Measurements from ENCODE around the gene ADRA1B.

ADRA1B gene

DNA sequence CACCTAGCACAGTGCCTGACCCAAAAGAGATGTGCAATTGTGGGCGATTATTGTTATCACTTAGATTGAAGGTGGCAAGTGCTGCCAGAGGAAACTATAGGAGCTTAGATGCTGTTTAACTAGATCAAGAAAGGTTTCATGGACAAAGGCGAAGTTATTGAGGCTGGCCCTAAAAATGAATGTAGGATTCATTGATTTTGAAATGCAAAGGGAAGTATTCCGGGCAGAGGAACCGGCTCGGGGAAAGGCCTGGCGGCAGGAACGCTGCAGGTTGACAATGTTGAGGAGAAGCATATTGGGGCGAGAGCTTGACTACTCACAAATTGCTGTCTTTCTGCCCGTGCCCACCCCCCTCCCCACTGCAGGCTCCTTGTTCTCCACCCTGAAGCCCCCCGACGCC is 55.2 kb downstream of the ADRA1B start:
- no peak for TF ChIP-seq FOXP2 (optimal IDR thresholded peaks at IDR 0.05; ENCODE audit: borderline replicate concordance, extremely low read depth, extremely low read length, insufficient read depth)
- TF ChIP-seq SIN3A (IDR thresholded peaks at IDR 0.05; ENCODE audit: borderline replicate concordance, insufficient read depth, low read length), result no peak
- no peak for TF ChIP-seq TAF1 (IDR thresholded peaks at IDR 0.05; ENCODE audit: borderline replicate concordance, insufficient read depth, low read length)
- TF ChIP-seq POLR2AphosphoS5 (IDR thresholded peaks at IDR 0.05; ENCODE audit: low read depth, low read length), result no peak
- TF ChIP-seq, protein P1, sequence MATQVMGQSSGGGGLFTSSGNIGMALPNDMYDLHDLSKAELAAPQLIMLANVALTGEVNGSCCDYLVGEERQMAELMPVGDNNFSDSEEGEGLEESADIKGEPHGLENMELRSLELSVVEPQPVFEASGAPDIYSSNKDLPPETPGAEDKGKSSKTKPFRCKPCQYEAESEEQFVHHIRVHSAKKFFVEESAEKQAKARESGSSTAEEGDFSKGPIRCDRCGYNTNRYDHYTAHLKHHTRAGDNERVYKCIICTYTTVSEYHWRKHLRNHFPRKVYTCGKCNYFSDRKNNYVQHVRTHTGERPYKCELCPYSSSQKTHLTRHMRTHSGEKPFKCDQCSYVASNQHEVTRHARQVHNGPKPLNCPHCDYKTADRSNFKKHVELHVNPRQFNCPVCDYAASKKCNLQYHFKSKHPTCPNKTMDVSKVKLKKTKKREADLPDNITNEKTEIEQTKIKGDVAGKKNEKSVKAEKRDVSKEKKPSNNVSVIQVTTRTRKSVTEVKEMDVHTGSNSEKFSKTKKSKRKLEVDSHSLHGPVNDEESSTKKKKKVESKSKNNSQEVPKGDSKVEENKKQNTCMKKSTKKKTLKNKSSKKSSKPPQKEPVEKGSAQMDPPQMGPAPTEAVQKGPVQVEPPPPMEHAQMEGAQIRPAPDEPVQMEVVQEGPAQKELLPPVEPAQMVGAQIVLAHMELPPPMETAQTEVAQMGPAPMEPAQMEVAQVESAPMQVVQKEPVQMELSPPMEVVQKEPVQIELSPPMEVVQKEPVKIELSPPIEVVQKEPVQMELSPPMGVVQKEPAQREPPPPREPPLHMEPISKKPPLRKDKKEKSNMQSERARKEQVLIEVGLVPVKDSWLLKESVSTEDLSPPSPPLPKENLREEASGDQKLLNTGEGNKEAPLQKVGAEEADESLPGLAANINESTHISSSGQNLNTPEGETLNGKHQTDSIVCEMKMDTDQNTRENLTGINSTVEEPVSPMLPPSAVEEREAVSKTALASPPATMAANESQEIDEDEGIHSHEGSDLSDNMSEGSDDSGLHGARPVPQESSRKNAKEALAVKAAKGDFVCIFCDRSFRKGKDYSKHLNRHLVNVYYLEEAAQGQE (IDR thresholded peaks at IDR 0.05; ENCODE audit: insufficient read depth in 1 of 2, low read depth in 2 of 2, low read length in 2 of 2), result no peak

DNA sequence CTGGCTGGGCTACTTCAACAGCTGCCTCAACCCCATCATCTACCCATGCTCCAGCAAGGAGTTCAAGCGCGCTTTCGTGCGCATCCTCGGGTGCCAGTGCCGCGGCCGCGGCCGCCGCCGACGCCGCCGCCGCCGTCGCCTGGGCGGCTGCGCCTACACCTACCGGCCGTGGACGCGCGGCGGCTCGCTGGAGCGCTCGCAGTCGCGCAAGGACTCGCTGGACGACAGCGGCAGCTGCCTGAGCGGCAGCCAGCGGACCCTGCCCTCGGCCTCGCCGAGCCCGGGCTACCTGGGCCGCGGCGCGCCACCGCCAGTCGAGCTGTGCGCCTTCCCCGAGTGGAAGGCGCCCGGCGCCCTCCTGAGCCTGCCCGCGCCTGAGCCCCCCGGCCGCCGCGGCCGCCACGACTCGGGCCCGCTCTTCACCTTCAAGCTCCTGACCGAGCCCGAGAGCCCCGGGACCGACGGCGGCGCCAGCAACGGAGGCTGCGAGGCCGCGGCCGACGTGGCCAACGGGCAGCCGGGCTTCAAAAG is 55.7 kb downstream of the ADRA1B start:
- TF ChIP-seq, protein P1 (IDR thresholded peaks at IDR 0.05; ENCODE audit: insufficient read depth in 1 of 2, low read depth in 2 of 2, low read length in 2 of 2), result no peak
- no peak for TF ChIP-seq FOXP2 (optimal IDR thresholded peaks at IDR 0.05; ENCODE audit: borderline replicate concordance, extremely low read depth, extremely low read length, insufficient read depth)

DNA sequence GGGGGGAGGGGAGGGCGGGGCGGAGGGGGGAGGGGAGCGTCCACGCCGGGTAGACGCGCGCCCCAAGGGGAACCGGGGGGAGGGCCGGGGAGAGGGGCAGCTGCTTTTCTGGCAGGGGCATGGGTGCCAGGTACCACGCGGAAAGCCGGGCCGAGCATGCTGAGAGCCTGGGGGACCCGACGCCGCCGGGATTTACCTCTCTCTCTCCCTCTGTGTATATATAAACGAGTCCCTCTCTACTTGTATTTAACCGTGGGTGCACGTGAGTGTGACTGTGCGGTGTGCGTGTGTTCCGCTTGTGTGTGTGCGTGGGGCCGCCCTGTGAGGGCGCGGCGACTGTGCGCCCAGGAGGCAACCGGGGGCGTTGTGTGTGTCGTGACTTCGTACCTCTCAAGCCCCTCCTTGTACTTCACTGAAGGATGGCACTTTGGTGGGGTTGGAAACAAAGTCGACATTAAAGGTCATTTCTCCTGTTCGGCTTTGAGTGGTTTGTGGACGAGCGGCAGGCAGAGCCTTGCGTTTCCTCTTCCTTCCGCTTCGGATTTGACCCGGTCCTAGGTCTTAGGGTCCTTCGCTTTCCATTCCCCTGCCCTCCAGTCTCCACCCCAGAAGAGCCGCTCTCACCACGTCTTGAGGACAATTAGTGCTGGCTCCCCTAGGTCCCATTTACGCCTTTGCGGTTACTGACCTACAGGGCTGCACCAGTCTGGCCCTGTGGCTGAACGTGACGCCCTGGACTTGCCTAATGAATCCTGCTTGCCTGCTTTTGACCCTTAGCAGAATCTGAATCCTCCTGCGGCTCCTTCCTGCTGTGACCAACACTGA is 56.5 kb downstream of the ADRA1B start:
- TF ChIP-seq, protein P1 (IDR thresholded peaks at IDR 0.05; ENCODE audit: insufficient read depth in 1 of 2, low read depth in 2 of 2, low read length in 2 of 2), result no peak

DNA sequence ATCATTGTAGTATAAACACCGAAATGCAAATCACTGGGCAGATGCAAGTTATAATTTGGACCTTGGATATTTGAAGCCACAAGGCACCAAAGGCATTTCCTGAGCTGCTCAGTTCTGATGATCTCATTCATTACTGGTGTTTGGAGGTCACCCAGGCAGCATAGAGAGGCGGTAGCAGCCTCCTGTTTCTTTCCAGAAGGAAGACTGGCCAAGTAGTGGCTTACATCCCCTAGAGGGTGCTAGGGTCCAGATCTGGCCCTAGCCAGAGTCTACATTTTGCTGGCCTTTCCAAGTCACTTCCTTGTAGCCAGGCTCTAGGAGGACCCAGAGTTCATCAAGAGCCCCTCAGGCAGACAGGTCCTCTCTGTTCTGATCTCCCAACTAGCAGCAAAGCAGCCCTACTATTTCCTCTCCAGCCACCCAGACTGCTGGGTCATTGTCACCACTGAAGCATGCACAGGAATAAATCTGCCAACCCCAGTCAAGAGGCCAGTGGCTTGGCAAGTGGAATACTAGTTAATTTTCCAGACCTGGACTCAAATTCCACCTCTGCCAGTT is 59.3 kb downstream of the ADRA1B start:
- TF ChIP-seq FOXP2 (optimal IDR thresholded peaks at IDR 0.05; ENCODE audit: borderline replicate concordance, extremely low read depth, extremely low read length, insufficient read depth) (no peak), POLR2AphosphoS5 (IDR thresholded peaks at IDR 0.05; ENCODE audit: low read depth, low read length) (no peak)
- TF ChIP-seq, protein P1 (IDR thresholded peaks at IDR 0.05; ENCODE audit: insufficient read depth in 1 of 2, low read depth in 2 of 2, low read length in 2 of 2), result no peak

DNA sequence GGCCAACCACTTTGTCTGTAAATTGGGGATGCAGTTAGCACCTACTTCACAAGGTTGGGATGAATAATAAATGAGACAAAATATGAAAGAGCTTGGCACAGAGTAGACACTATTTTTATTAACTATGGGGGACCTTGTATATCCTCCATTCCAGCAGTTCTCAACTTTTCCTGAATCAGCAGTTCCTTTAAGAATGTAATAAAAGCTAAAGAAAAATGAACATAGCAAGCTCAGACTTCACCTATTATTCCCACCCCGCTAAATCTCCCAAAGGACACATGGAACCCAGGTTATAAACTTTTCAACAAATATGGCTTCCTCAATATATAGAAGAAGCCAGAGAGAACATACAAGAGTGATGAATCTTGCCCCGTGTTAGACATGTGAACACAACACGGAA is 60.6 kb downstream of the ADRA1B start:
- no peak for TF ChIP-seq TAF1 (IDR thresholded peaks at IDR 0.05; ENCODE audit: borderline replicate concordance, insufficient read depth, low read length)
- TF ChIP-seq SIN3A (IDR thresholded peaks at IDR 0.05; ENCODE audit: borderline replicate concordance, insufficient read depth, low read length), result no peak
- no peak for TF ChIP-seq POLR2AphosphoS5 (IDR thresholded peaks at IDR 0.05; ENCODE audit: low read depth, low read length)
- TF ChIP-seq FOXP2 (optimal IDR thresholded peaks at IDR 0.05; ENCODE audit: borderline replicate concordance, extremely low read depth, extremely low read length, insufficient read depth), result no peak
- TF ChIP-seq, protein P1 (IDR thresholded peaks at IDR 0.05; ENCODE audit: insufficient read depth in 1 of 2, low read depth in 2 of 2, low read length in 2 of 2), result no peak
